ENCODE results near the gene ARFRP1. TPM values are rescaled to one million over a fixed set of nuclear protein-coding genes. Genes with fewer than 3 reads are reported as not detected.

Gene ARFRP1
- total and polyA plus RNA-seq, 2 of the 4 experiments (the other 2 are of a cell fraction): 25.3 to 36.6 TPM

- H3K23ac ChIP-seq (ENCODE audit: low read depth, low read length): peak within 1 kb of the TSS; percentile 91
- peak within 1 kb of the TSS; percentile 67; the same call in 1 of the 2 replicates for H3K18ac ChIP-seq (ENCODE audit: low read depth, low read length)
- H3K14ac ChIP-seq (replicated peaks; ENCODE audit: low read depth, low read length): peak within 1 kb of the TSS; percentile 88
- TF ChIP-seq SMC3 (IDR thresholded peaks at IDR 0.05; ENCODE audit: low read depth, low read length) (peak; percentile 21; the same call in 1 of the 2 replicates), MAFK (IDR thresholded peaks at IDR 0.05; ENCODE audit: low read depth, low read length) (no peak), BHLHE40 (IDR thresholded peaks at IDR 0.05; ENCODE audit: low read depth, low read length) (no peak), FOS (IDR thresholded peaks at IDR 0.05; ENCODE audit: low read depth, low read length) (no peak), ELK1 (IDR thresholded peaks at IDR 0.05; ENCODE audit: borderline replicate concordance, low read depth, low read length) (0 out of 2 replicates have a peak, but pooled peaks have one; percentile 20), MAZ (IDR thresholded peaks at IDR 0.05; ENCODE audit: borderline replicate concordance, low read depth, low read length) (peak; percentile 93), MXI1 (IDR thresholded peaks at IDR 0.05; ENCODE audit: borderline replicate concordance, low read depth, low read length) (peak; percentile 81)
- TF ChIP-seq, protein P1, sequence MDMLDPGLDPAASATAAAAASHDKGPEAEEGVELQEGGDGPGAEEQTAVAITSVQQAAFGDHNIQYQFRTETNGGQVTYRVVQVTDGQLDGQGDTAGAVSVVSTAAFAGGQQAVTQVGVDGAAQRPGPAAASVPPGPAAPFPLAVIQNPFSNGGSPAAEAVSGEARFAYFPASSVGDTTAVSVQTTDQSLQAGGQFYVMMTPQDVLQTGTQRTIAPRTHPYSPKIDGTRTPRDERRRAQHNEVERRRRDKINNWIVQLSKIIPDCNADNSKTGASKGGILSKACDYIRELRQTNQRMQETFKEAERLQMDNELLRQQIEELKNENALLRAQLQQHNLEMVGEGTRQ (IDR thresholded peaks at IDR 0.05; ENCODE audit: low read depth, low read length): 0 out of 2 replicates have a peak, but pooled peaks have one; percentile 1
- peak within 1 kb of the TSS; percentile 88 for H2AK9ac ChIP-seq (replicated peaks; ENCODE audit: low read depth, low read length, poor library complexity)
- CTCF ChIA-PET: no interaction called here
- 0% methylated on average over 42 of the region's 73 CpGs; no CpG with 5 or more reads in 1 of the 2 experiments for WGBS, 2 experiments (ENCODE audit: extremely low coverage in 2 of 2, insufficient read length in 1 of 2)
- peak; percentile 96 for ATAC-seq (ENCODE audit: low read depth)
- no peak within 1 kb of the TSS for H2BK20ac ChIP-seq (ENCODE audit: low read depth, low read length)
- H3K27ac ChIP-seq (ENCODE audit: insufficient read depth, low read length): peak within 1 kb of the TSS; percentile 96
- H3K9me3 ChIP-seq (ENCODE audit: control insufficient read depth, insufficient read depth, low read length): no peaks in the 10 kb centered on the region
- H2BK120ac ChIP-seq (ENCODE audit: low read depth, low read length): peak within 1 kb of the TSS; percentile 57; the same call in 1 of the 2 replicates
- H3K56ac ChIP-seq (ENCODE audit: extremely low read depth, insufficient read depth, low read length): peak within 1 kb of the TSS; percentile 88
- H2BK5ac ChIP-seq (ENCODE audit: low read depth, low read length, poor library complexity, severe bottlenecking): peak within 1 kb of the TSS; percentile 92
- peaks cover 13% of the 10 kb centered on the region for H3K4me1 ChIP-seq (ENCODE audit: control insufficient read depth, insufficient read depth, low read length)
- H3K79me1 ChIP-seq (ENCODE audit: low read depth in 1 of 2, low read length in 2 of 2): peaks cover 15 to 37% of the 10 kb centered on the region in 2 experiments
- H2AFZ ChIP-seq (replicated peaks; ENCODE audit: low read length, poor library complexity): peak within 1 kb of the TSS; percentile 98
- peaks cover 21% of the 10 kb centered on the region; the same call in 1 of the 2 replicates for H3K36me3 ChIP-seq (ENCODE audit: control insufficient read depth, insufficient read depth, low read length)
- H3K27me3 ChIP-seq (ENCODE audit: control insufficient read depth, insufficient read depth, low read length): no peaks in the 10 kb centered on the region
- peak within 1 kb of the TSS; percentile 64 to 97 for H4K8ac ChIP-seq (ENCODE audit: low read depth in 2 of 2, low read length in 2 of 2)
- peak within 1 kb of the TSS; percentile 88 for H3K4ac ChIP-seq (ENCODE audit: low read depth, low read length)
- BruUV-seq (replicated peaks): no TSS peak
- peak within 1 kb of the TSS; percentile 89 for H4K91ac ChIP-seq (ENCODE audit: insufficient read depth, low read depth, low read length)
- H3K9ac ChIP-seq (ENCODE audit: low read depth, low read length): peak within 1 kb of the TSS; percentile 93
- H2BK15ac ChIP-seq (ENCODE audit: low read depth, low read length): no peak within 1 kb of the TSS; the same call in 2 of the 3 replicates
- POLR2A ChIA-PET (ENCODE audit: unreplicated experiment): interaction anchor here (0.6 to 0.7 kb wide), 2 partner anchors 86 to 298 kb away, joined by 3 read pairs; partner anchors contain the start of gene UCKL1
- H4K20me1 ChIP-seq (ENCODE audit: insufficient read depth, low read length): peaks cover 3% of the 10 kb centered on the region; the same call in 1 of the 2 replicates
- intact Hi-C loops (cut with micrococcal nuclease): loop anchor here (10.0 kb wide), 1 partner anchor 123 kb away; the partner anchor contains the start of gene PTK6
- H2AK5ac ChIP-seq (ENCODE audit: low read depth, low read length): peak within 1 kb of the TSS; percentile 90
- H3K4me2 ChIP-seq (ENCODE audit: low read depth, low read length): peak within 1 kb of the TSS; percentile 81
- dilution Hi-C loops (cut with HindIII; ENCODE audit: low sequenced_read_pairs, unreplicated experiment): no loop called here
- H4K5ac ChIP-seq (ENCODE audit: low read depth, low read length): peak within 1 kb of the TSS; percentile 81
- H3K4me3 ChIP-seq (ENCODE audit: insufficient read depth, low read depth, low read length): peak within 1 kb of the TSS; percentile 85
- DNase-seq: peak; percentile 91
- in situ Hi-C loops (cut with MboI; ENCODE audit: low sequenced_read_pairs): no loop called here
- H3K9me1 ChIP-seq (ENCODE audit: insufficient read depth, low read length): 0 out of 2 replicates have a peak, but pooled peaks cover 12% of the 10 kb centered on the region
These were observed 49.6 kb downstream of the ARFRP1 start, which contains the start of gene RTEL1 for GRCh38 chr20:63657937-63658748. TSS of gene RTEL1 (plus strand) at chr20:63658312. CDS start at chr20:63659403, 1,091 bp downstream.
